HepG2 (cell line): ENCODE data around the gene SLC6A6. TPM values are rescaled to one million over a fixed set of nuclear protein-coding genes. Genes with fewer than 3 reads are reported as not detected.

Experiments used
- ATAC-seq: fragments of 200-7000 bp; cut with Tn5 transposase; 3 replicates; pipeline ENCODE4 v1.9.1; 2020; ENCODE audit warnings: mild to moderate bottlenecking, moderate library complexity
- BruUV-seq: library from RNA; stranded (reverse); fragments of 400-500 nt; replicated peaks from 2 replicates; lab custom pipeline; 2021; lab: Mats Ljungman, UMichigan
- CTCF ChIA-PET: fragments of 300-600 bp; formaldehyde crosslinking; extraction: SDS; loops from one replicate; lab custom pipeline; 2021; ENCODE audit warnings: low total read pairs, inconsistent platforms, low intra/inter-chr PET ratio; lab: Yijun Ruan, JAX
- POLR2A ChIA-PET: fragments of 350-600 bp; sonication (Branson Sonifier 250); formaldehyde crosslinking; loops from one replicate; lab custom pipeline; 2020; ENCODE audit warnings: antibody characterized with exemption, inconsistent platforms; lab: Yijun Ruan, JAX
- DNase-seq: peaks from one replicate; pipeline ENCODE4 v3.0.0-alpha.2; 2015; ENCODE audit warnings: low spot score
- FAIRE-seq: peaks from 3 replicates; lab custom pipeline; 2011; peaks lifted over from hg19 to GRCh38; lab: Jason Lieb, UNC
- H2AFZ ChIP-seq: one replicate; pipeline ENCODE4 v1.6.1; 2011; ENCODE audit warnings: low read length, inconsistent platforms
- H3K27ac ChIP-seq: fragments of 300-600 bp; 3 replicates; pipeline ENCODE4 v1.8.0; 2011; ENCODE audit warnings: mixed run types, mild to moderate bottlenecking, mixed read lengths, low read length, inconsistent platforms; ENCODE audit not compliant: insufficient read depth; ENCODE audit errors: extremely low read length
- H3K27me3 ChIP-seq, 2 experiments: fragments of 200-600 bp in 1 of 2; 2 replicates in 1 of 2; 3 replicates in 1 of 2; pipeline versions ENCODE4 v1.6.0 to v1.8.0; 2011; ENCODE audit warnings: low read length in 2 of 2, mild to moderate bottlenecking in 2 of 2, moderate library complexity in 2 of 2, inconsistent platforms in 1 of 2; ENCODE audit not compliant: insufficient read depth in 2 of 2, control insufficient read depth in 1 of 2
- H3K36me3 ChIP-seq, 2 experiments: fragments of 200-600 bp in 1 of 2; replicated peaks in 1 of 2; 2 replicates in 1 of 2; 3 replicates in 1 of 2; pipeline versions ENCODE4 v1.5.1 to v1.8.0; 2011; ENCODE audit warnings: low read length in 2 of 2, inconsistent platforms in 1 of 2; ENCODE audit not compliant: insufficient read depth in 2 of 2, control insufficient read depth in 1 of 2
- H3K4me1 ChIP-seq: 2 replicates; pipeline ENCODE4 v1.5.1; 2012; ENCODE audit warnings: low read length, inconsistent platforms; ENCODE audit not compliant: insufficient read depth
- H3K4me2 ChIP-seq: 2 replicates; pipeline ENCODE4 v1.6.0; 2011; ENCODE audit warnings: low read depth, low read length, inconsistent platforms
- H3K4me3 ChIP-seq, 3 experiments: fragments of 200-600 bp in 1 of 3; sonication (generic), shearing (Covaris generic) in 1 of 3; replicated peaks in 1 of 3; 2 replicates each; pipeline ENCODE4 v1.5.1; 2011 to 2016; ENCODE audit warnings: low read length in 3 of 3, inconsistent platforms in 2 of 3, low read depth in 2 of 3, mild to moderate bottlenecking in 2 of 3, control low read depth in 1 of 3, mixed read lengths in 1 of 3; ENCODE audit not compliant: insufficient read depth in 1 of 3
- H3K79me2 ChIP-seq: one replicate; pipeline ENCODE4 v1.6.1; 2011; ENCODE audit warnings: low read length, inconsistent platforms; ENCODE audit not compliant: insufficient read depth
- H3K9ac ChIP-seq: 2 replicates; pipeline ENCODE4 v1.6.0; 2011; ENCODE audit warnings: mild to moderate bottlenecking, low read depth, low read length, inconsistent platforms; ENCODE audit not compliant: insufficient read depth
- H3K9me3 ChIP-seq: 2 replicates; pipeline ENCODE4 v1.5.1; 2012; ENCODE audit warnings: mild to moderate bottlenecking, low read length
- H4K20me1 ChIP-seq: 2 replicates; pipeline ENCODE4 v1.6.0; 2011; ENCODE audit warnings: inconsistent platforms, mild to moderate bottlenecking, low read length, moderate library complexity; ENCODE audit not compliant: insufficient read depth
- AFF4 ChIP-seq: sonication (generic); formaldehyde crosslinking; IDR thresholded peaks from 2 replicates; pipeline ENCODE4 v1.4.0; 2020; ENCODE audit warnings: missing genetic modification reagents
- HNF4A ChIP-seq: sonication (generic); formaldehyde crosslinking; IDR thresholded peaks from 2 replicates; pipeline ENCODE4 v1.4.0; 2020; ENCODE audit warnings: missing genetic modification reagents
- SMAD3 ChIP-seq: sonication (generic); formaldehyde crosslinking; IDR thresholded peaks from 2 replicates; pipeline ENCODE4 v1.4.0; 2020; ENCODE audit warnings: missing genetic modification reagents
- WGBS: methylation state at CpG from one replicate; pipeline ENCODE4 v1.1.6; 2017; ENCODE audit warnings: low lambda C conversion rate; 5-methylcytosine and 5-hydroxymethylcytosine counted together
- in situ Hi-C: cut with HindIII; loops from 2 replicates; pipeline ENCODE4 v1.10.0; 2017; ENCODE audit warnings: low pct_unique_long_range_greater_than_20kb; ENCODE audit not compliant: extremely low pct_ligation_motif_present
- intact Hi-C: fragments of 100-400 bp; cut with micrococcal nuclease; formaldehyde crosslinking; loops from one replicate; pipeline ENCODE4 v1.10.0; 2022; ENCODE audit not compliant: unreplicated experiment
- polyA plus RNA-seq, 8 experiments: library from polyadenylated mRNA; depleted of rRNA in 3 of 8; stranded (reverse) in 7 of 8; unstranded in 1 of 8; fragments of >200 nt; fragmentation: Illumina TruSeq in 4 of 8; extraction: Trizol in 4 of 8; gene quantifications; 2 replicates each; pipeline versions ENCODE4 v1.2.1 to v1.2.3, GENCODE V29; 2011 to 2016; ENCODE audit warnings: low read depth in 4 of 8, missing spikeins in 1 of 8, mixed read lengths in 1 of 8; ENCODE audit not compliant: insufficient read depth in 1 of 8
- total RNA-seq, 5 experiments: library from RNA; depleted of rRNA; stranded (reverse); fragments of >200 nt; fragmentation: Illumina TruSeq; extraction: Trizol; gene quantifications; 2 replicates each; pipeline ENCODE4 v1.2.3, GENCODE V29; 2016; ENCODE audit warnings: low read depth in 1 of 5

Gene SLC6A6
- total and polyA plus RNA-seq, 2 of the 13 experiments (the other 11 are each of a cell fraction or from before 2014, with no cell fraction given): 14.1 to 20.7 TPM

- POLR2A ChIA-PET: interaction anchor here (1.0 kb wide), 1 partner anchor 27 kb away, joined by 3 read pairs; the partner anchor contains the start of gene SLC6A6
Observed at GRCh38 chr3:14429640-14430039, 27.2 kb downstream of the SLC6A6 start.

More at GRCh38 chr3:14429640-14430039, 27.2 kb downstream of the SLC6A6 start:
- FAIRE-seq (no peak), ATAC-seq (no peak), DNase-seq (no peak)
- Histone ChIP-seq H3K9me3 (no peaks in the 10 kb centered on the region), H4K20me1 (no peaks in the 10 kb centered on the region; the same call in 1 of the 2 replicates), H3K9ac (no peak overlapping the region), H3K4me1 (peaks cover 57% of the 10 kb centered on the region), H3K27me3 (no peaks in the 10 kb centered on the region), H3K4me3 (no peak overlapping the region), H3K36me3 (peaks cover 0 to 9% of the 10 kb centered on the region in 2 experiments; a peak in 1 of 5 replicates), H2AFZ (no peak overlapping the region), H3K79me2 (peaks cover 7% of the 10 kb centered on the region), H3K27ac (no peak overlapping the region), H3K4me2 (no peak overlapping the region)
- intact Hi-C loops: loop anchor here (2.0 kb wide), 1 partner anchor 27 kb away; the partner anchor contains the start of gene SLC6A6
- in situ Hi-C loops: no loop called here
- WGBS: 85% methylated on average over 4 of the region's 4 CpGs
- BruUV-seq: no TSS peak
- CTCF ChIA-PET: no interaction called here
- TF ChIP-seq SMAD3 (CRISPR knock-in tag) (no peak), HNF4A (CRISPR knock-in tag) (peak; percentile 29; the same call in 1 of the 2 replicates), AFF4 (no peak)
